AG09309 (cell line): ENCODE data around the gene KREMEN2.

ENCODE experiments used
- DNase-seq: peaks from one replicate; pipeline ENCODE4 v3.0.0-alpha.2; 2010; ENCODE audit warnings: low read depth
- H3K4me3 ChIP-seq: 2 replicates; pipeline ENCODE4 v1.5.1; 2011; ENCODE audit warnings: mild to moderate bottlenecking, low read depth, low read length, moderate library complexity; ENCODE audit not compliant: control insufficient read depth
- CTCF ChIP-seq: IDR thresholded peaks from 2 replicates; pipeline ENCODE4 v1.5.1; 2011; ENCODE audit warnings: mild to moderate bottlenecking, low read depth, low read length, inconsistent platforms; ENCODE audit not compliant: insufficient read depth, control insufficient read depth; ENCODE audit errors: missing control alignments

Gene KREMEN2

GRCh38 chr16:3015865-3016521 is 51.9 kb downstream of the KREMEN2 start:
- no peak for TF ChIP-seq CTCF
- H3K4me3 ChIP-seq, result no peak overlapping the region
- DNase-seq, result no peak

- H3K4me3 ChIP-seq, result no peak overlapping the region
- no peak for TF ChIP-seq CTCF
- DNase-seq, result no peak
These were observed 53.3 kb downstream of the KREMEN2 start for GRCh38 chr16:3017344-3017743.
